HG02943 (cell line): Measurements from ENCODE around the gene DCDC2.
"Not testable (repeated sequence)": the region's sequence is repeated elsewhere in the genome, so short reads cannot be mapped to it uniquely, and the experiment has no call there.

Experiments
- ATAC-seq: cut with Tn5 transposase; IDR thresholded peaks from one replicate; pipeline ENCODE4 v1.9.1; 2021; ENCODE audit warnings: mild to moderate bottlenecking, low read depth, moderate library complexity; ENCODE audit not compliant: unreplicated experiment

DCDC2 gene

DNA sequence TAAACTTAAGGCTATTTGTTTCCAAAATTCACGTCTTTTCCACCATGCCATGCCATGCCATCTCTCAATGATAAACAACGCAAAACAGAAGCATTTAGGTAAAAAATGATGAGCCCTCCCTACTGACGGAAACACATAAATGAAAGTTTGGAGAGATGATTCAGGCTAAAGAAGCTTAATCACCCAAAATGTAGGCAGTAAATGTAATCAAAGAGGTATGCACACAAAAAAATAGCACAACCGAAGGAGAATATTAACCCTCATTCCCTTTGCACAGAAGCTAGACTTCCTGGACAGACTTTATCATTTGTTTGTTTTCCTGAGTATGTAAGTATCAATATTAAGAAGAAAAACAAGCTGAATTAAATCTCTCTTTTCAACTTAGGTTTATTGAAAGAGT is 28.8 kb downstream of the DCDC2 start:
- no peak for ATAC-seq

DNA sequence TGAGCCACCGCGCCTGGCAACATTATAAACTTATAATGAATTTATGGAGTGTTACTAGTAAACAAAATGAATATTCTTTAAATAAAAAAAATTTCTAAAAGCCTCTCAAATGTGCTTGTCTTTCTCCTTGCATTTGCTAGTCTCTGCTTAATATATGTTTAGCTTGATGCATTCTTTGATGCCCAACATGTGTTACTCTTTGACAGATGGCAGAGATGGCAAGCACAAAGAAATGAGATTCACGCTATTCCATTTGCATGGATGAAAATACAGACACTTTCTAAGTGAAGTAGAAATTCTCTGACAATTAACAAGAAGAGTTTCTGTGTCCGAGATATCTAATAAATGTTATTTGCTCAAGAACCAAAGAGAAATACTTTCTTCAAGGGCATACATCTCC is 30.1 kb downstream of the DCDC2 start:
- no peak for ATAC-seq

DNA sequence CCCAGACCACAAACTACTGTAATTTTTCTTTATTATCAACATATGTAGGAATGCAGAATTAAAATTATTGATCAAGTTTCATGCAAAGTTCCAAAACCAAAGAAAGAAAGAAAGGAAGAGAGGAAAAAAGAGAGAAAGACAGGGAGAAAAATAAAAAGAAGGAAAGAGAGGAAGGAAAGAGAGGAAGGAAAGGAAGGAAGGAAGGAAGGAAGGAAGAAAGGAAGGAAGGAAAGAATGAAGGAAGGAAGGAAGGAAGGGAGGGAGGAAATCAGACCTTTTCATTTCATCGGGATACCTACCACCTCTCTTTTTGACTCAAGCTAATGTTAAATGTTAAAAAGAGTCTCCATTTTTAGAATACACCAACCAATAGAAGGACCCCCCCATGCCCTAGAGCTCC is 31.9 kb downstream of the DCDC2 start:
- ATAC-seq: no peak

DNA sequence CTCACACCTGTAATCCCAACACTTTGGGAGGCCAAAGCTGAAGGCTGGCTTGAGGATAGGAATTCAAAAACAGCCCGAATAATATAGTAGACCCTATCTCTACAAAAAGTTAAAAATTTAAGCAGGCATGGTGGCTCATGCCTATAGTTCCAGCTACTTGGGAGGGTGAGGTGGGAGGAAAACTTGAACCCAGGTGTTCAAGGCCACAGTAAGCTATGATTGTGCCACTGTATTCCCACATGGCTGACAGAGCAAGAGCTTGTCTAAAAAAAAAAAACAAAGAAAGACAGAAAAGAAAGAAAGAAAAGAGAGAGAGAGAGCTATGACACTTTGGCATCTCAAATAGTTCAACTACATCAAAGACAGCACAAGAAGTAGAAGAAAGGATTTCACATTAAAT is 33.2 kb downstream of the DCDC2 start:
- ATAC-seq: no peak

DNA sequence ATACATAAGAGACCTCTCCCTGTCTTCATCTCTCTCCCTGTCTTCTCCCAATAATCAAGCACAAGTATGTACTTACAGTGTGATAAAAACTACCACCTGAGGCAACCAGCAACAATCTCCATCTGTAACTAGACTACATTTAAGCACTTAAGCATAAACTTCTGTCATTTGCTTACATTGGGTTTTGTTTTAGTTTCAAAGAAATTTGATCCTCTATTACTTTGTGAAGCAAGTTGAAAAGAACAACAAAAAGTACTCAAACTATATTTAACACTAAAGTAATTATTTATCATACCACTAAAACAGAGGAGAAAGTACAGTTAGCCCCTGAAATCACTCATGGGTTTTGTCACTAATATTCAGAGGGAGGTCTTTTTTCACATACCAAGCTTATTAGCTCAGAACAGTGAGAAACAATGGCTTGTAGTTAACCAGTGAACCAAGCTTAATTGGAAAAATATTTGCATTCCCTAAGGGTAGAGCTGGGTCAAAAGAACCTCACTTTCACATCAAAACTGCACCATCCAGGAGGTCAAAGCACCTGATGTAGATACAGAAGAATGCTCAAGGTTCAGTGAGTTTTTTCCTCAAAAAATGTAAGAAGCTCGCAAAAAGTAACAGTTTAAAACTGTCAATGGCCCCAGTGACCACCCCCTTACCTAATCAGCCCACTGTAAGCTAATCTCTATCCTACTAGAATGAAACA is 34.1 kb downstream of the DCDC2 start:
- ATAC-seq: no peak

DNA sequence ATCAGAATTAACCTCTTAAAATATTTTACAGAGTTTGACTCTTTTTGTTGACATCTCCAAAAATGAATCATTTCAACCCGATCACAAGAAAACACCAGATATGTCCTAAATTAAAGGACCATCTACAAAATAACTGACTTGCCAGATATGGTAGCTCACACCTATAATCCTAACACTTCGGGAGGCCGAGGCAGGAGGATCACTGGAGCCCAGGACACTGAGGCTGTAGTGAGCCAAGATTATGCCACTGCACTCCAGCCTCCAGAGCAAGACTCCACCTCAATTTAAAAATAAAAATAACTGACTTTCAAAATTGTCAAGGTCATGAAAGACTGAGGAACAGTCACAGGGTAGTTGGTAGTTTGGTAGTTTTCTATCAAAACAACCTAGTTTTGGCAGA is 34.9 kb downstream of the DCDC2 start:
- no peak for ATAC-seq

DNA sequence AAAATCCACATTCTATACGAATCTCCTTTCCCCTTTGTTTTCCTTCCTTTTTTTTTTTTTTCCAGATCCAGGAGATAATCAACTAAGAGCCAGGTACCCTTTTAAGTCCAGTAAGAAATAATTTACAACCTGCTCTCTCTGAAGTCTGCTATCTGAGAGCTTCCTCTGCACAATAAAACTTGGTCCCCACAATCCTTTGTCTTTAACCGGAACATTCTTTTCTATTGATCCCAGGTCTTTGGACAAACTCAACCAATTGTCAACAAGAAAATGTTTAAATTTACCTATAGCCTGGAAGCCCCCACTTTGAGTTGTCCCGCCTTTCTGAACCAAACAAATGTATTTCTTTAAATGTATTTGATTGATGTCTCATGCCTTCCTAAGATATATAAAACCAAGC is 35.4 kb downstream of the DCDC2 start:
- not testable (repeated sequence) for ATAC-seq

DNA sequence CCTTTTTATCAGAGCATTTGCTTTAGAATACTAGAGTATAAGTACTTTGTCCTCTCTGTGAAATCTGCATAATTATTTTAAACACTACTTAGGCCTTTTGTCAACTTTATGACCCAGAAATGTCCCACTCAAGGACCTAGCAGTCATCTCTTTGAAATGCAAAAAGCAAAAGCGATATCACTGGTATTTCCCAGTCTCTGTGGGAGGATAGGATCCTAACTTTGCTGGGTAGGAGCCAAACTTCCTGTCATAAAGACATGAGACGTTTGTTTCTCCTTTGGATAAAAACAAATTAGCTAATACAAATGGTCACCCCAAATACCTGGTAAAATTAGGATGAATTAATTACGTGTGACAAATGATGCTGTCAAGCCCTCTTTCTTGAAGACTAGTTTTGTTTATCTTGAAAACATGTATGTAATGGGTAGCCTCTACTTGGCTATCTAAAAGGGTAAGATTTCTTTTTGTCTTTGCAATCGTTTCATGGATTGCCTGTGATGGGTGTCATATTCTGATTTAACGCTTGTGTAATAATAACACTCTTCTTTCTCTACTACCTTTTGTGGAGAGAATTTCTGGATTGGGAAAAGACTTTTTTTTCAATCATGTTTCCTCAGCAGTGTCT is 36.2 kb downstream of the DCDC2 start:
- ATAC-seq: no peak

DNA sequence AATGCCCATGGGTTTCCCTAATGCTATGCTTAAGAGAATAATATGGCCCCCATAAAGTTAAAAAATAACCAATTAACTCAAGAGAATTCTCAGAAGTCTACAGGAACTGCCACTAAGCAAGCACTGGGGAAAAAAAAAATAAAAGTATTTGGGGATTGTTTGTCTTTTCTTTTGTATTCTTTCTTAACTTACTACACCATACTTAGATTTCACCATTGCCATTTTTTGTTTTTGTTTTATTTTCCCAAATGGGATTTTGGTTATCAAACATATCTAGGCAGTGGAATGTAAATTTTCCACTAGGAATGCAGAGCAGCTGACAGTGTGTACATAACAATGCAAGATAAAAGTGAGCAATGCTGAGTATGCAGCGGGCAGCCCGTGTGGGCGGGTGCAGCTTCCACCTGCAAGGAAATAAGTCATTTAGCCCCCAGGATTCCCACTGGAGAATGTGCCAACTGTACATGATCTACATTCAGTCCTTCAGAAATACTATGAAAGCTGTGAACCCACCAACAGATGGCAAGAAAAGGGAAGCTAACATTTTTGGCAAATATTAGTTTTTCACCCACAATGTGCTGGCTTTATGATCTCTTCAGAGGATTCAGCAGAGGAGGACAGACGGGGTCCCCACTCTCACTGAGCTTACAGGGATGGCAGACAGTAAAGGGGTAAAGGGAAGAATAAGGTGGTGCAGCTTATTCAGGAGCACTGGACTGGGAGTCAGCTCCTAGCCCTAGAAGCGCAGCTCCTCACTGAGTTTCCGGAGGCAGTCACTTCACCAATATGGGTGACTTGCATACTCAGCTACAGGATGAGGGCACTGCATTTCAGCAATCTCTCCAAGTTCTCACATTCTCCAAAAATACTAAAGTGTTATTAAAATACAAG is 44.4 kb downstream of the DCDC2 start:
- ATAC-seq: no peak

DNA sequence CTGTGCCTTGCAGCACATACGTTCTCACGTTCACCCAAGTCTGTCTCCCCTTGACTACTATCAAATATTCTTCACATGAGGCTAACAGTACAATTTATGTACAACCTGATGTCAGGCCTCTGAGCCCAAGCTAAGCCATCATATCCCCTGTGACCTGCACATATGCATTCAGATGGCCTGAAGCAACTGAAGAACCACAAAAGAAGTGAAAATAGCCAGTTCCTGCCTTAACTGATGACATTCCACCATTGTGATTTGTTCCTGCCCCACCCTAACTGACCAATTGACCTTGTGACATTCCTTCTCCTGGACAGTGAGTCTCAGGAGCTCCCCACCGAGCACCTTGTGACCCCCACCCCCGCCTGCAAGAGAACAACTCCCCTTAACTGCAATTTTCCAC is 46.1 kb downstream of the DCDC2 start:
- not testable (repeated sequence) for ATAC-seq

DNA sequence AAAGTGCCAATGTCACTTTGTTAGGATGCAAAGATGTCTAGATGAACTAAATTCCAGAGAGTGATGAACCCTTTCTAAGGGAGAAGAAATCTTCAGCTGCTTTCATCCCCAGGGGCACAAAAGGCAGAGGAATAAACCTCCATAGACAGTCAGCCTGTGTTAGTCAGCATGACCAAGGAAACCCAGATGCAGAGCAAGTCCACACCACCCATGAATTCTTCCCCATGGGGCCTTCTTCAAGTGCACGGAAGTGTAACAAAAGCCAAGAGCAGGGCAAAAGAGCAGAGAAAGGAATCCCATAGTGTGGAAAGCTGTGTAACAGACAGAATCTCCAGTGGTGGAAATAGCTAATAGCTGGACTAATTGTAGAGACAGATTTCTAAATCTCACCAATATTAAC is 50.0 kb downstream of the DCDC2 start:
- no peak for ATAC-seq

DNA sequence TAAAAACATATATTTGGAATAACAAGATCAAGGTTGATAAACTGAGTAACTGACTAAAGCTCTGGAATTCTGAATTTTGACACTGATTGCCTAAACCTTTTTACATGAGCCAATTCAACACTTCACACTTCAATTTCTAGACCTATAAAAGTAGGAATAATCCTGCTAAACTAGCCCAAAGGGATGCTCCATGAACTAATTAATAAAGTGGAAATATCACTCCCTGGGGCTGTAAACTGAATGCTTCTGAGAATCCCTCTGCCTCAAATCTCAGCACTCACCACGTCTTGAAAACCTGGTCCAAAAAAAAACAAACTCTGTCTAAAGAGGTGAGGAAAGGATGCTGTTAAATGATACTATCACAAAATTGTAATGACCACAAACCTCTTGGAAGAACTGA is 50.9 kb downstream of the DCDC2 start:
- no peak for ATAC-seq

DNA sequence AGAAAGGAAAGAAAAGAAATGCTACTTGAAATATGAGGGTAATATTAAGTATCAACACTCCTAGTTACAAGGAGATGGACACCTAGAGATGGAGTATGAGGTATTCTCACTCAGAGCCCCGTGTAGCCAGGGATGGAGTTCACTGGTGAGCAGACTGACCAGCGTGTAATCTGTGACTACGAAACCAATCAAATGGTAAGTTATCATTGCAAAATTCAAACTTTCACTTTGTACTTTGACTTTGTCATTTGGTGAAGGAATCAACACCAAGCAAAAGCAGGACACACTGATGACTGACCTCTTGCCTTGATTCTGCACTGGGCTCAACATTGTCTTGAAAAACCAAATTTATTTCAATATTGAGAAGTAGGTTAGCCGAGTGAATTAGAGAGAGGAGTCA is 51.8 kb downstream of the DCDC2 start:
- ATAC-seq: no peak

DNA sequence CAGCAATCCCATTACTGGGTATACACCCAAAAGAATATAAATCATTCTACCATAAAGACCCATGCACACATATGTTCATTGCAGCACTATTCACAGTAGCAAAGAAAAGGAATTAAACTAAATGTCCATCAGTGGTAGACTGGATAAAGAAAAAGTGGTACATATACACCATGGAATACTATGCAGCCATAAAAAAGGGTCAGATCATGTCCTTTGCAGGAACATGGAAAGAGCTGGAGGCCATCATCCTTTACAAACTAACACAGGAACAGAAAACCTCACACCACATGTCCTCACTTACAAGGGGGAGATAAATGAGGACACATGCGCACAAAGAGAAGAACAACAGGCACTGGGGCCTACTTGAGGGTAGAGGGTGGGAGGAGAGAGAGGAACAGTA is 60.9 kb downstream of the DCDC2 start:
- ATAC-seq: no peak

DNA sequence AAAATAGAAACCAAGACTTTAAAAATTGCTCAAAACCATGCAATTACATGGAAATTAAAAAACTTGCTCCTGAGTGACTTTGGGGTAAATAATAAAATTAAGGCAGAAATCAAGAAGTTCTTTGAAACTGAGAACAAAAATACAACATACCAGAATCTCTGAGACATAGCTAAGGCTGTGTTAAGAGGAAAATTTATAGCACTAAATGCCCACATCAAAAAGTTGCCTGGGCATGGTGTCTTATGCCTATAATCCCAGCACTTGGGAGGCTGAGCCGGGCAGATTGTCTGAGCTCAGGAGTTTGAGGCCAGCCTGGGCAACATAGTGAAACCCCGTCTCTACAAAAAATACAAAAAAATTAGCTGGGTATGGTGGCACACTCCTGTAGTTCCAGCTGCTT is 64.0 kb downstream of the DCDC2 start:
- ATAC-seq: not testable (repeated sequence)

DNA sequence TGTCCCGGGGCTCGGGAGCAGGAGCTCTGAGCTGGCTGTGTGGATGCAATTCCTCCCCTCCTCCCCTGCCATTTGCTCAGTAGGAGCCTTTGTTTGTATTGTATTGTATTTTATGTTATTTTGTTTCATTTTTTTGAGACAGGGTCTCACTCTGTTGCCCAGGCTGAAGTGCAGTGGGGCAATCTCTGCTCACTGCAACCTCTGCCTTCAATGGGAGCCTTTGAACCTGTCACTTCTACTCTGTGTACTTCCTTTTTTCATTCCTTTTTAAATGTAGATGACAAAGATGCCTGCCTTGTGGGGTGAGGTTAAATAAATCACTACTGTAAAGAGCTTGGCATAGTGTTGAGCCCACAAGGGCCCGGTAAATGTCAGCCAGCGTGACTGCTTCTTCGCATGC is 70.6 kb downstream of the DCDC2 start:
- no peak for ATAC-seq

DNA sequence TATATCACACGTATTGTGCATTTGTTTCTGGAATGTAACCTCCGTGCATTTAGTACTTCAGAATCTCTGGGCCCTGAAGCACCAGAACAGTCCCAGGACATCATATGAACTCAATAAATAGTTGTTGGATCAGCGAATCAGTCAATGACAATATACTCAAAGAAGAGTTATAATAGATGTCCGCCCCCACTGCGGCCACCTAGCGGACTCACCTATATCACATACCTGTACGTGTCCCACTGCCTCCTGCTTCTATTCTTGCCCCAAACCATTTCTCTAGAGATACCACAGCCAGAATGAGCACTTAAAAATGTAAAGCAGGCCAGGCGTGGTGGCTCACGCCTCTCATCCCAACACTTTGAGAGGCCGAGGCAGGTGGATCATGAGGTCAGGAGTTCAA is 73.9 kb downstream of the DCDC2 start:
- ATAC-seq: peak; percentile 10

DNA sequence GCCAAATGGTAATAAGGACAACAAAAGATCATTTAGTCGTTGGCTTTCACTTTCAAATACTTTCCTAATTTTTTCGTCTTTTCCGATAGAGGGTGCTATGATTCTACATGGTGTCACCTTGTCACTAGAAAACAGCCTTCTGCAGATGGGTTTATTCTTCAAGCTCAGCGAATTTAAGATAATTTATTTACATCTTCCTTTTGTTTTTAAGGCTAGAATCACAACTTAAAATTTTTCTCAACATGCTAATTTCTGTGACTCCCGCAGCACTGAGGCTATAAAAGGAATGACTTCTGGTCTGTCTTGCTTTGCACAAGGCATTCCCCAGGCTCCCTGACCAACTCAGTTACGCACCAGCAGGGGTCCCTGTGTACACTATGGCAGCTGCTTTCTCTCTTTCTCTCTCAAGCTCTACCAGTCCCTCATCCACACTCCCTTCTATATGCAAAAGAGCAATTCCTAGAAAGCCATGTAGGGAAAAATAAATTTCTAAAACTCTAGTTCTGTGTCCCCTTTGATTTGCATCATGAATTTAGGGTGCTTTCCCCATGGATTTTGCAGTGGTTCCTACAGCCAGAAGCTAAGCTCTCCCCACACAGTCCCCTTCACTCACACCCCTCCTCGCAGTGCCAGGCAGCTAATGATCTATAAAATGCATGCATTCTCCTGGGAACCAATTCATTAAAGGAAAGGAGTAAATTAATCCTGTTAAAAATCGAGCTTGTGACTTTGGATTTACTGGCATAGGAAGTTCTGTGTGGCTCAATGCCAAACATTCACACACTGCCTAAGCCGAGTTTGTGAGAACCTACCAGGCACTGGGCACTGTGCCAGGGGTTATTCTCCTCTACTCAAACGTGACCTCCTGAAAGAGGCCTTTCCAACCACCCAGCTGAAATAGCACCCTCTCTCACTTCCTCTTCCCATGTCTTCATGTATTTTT is 74.5 kb downstream of the DCDC2 start:
- peak; percentile 88 for ATAC-seq

DNA sequence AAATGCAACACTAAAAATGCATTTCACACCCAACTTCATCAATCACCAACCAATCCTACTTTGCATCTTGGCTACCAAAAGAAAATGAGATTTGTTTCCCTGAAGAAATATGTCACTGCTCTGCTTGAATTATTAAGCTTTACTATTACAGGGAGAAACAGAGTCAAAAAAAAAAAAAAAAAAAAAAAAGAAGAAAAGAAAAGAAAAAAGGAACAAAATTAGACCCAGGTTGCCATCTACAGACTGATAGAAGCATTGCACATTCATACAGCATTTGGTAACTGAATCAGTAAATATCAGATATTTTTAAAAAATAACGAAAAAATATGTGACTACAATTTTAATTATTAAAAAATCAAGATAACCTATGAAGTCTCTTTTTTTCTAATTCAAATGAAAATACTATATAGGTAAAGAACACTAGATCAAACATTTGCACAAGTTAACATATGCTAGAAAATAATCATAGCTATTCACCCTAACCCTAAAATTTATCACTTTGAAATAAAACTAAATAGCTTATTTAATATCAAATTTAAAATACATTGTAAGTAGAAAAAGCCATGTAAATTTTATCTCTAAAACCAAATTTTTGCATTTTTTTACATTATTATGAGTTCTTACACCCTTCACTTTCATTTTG is 83.3 kb downstream of the DCDC2 start:
- no peak for ATAC-seq
